Activated CD8-positive, alpha-beta memory T cell treated with anti-CD3 and anti-CD28 coated beads, Interleukin-2, amount 10 ng/mL, durations not matched to agents 7 days and 5 days (primary cell): Measurements from ENCODE around the gene UQCRQ. TPM values are rescaled to one million over a fixed set of nuclear protein-coding genes. Genes with fewer than 3 reads are reported as not detected.
A peak's percentile ranks its signal among the peaks of the same experiment; 100 is the strongest.

ENCODE experiments used
- ATAC-seq: fragments of 150-1000 bp; cut with Tn5 transposase; one replicate; pipeline ENCODE4 v1.10.0; 2021; ENCODE audit warnings: moderate library complexity
- CTCF ChIA-PET: fragments of 350-600 bp; sonication (Branson Sonifier 250); formaldehyde crosslinking; loops from one replicate; lab custom pipeline; 2021; ENCODE audit warnings: antibody characterized with exemption; lab: Charles Lee
- DNase-seq: peaks from one replicate; pipeline ENCODE4 v3.0.0-alpha.2; 2020
- H3K27ac Mint-ChIP-seq: one replicate; pipeline ENCODE4 v1.8.0; 2021; ENCODE audit warnings: mild to moderate bottlenecking, mixed read lengths
- H3K27me3 Mint-ChIP-seq: one replicate; pipeline ENCODE4 v1.8.0; 2021; ENCODE audit warnings: mixed read lengths
- H3K36me3 Mint-ChIP-seq: one replicate; pipeline ENCODE4 v1.8.0; 2021; ENCODE audit warnings: mild to moderate bottlenecking, mixed read lengths
- H3K4me1 Mint-ChIP-seq: one replicate; pipeline ENCODE4 v1.8.0; 2021; ENCODE audit warnings: mixed read lengths
- H3K4me3 Mint-ChIP-seq: one replicate; pipeline ENCODE4 v1.8.0; 2021; ENCODE audit warnings: mild to moderate bottlenecking, moderate library complexity, mixed read lengths
- H3K9me3 Mint-ChIP-seq: one replicate; pipeline ENCODE4 v1.8.0; 2022; ENCODE audit warnings: low read depth, mixed read lengths
- total RNA-seq, 2 experiments: library from RNA; stranded (reverse); gene quantifications; one replicate each; pipeline ENCODE4 v1.2.3, GENCODE V29; 2021

The UQCRQ gene
- total RNA-seq, 2 experiments from 2014 or later = 344 to 446 TPM

DNA sequence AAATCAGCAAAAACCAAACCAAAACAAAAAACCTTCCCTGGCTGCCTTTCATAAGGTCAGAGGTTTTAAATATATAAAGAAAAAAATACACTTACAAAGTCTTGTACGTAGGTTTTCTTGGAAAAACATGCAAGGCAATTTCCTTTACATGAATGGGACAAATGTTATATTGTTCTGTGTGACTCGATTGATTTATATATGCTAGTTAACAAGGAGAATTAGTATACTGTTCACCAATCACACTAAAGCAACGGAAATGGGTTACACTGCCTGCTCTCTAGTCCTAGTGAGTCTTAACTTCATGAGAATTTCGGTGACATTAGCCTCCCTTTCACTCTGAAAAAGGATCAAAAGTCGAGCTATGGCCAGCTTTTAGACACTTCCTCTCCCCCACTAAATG is 5.7 kb upstream of the UQCRQ start:
- no peak overlapping the region for H3K4me3 Mint-ChIP-seq
- no peaks in the 10 kb centered on the region for H3K9me3 Mint-ChIP-seq
- DNase-seq = no peak
- ATAC-seq = no peak
- peaks cover 7% of the 10 kb centered on the region for H3K4me1 Mint-ChIP-seq
- H3K36me3 Mint-ChIP-seq = no peaks in the 10 kb centered on the region
- CTCF ChIA-PET = interaction anchor here (0.7 to 1.8 kb wide), 5 partner anchors 12 to 335 kb away, joined by 3 to 5 read pairs (median 4); partner anchors contain the start of gene SHROOM1
- H3K27ac Mint-ChIP-seq = no peak overlapping the region
- H3K27me3 Mint-ChIP-seq = peaks cover 12% of the 10 kb centered on the region

DNA sequence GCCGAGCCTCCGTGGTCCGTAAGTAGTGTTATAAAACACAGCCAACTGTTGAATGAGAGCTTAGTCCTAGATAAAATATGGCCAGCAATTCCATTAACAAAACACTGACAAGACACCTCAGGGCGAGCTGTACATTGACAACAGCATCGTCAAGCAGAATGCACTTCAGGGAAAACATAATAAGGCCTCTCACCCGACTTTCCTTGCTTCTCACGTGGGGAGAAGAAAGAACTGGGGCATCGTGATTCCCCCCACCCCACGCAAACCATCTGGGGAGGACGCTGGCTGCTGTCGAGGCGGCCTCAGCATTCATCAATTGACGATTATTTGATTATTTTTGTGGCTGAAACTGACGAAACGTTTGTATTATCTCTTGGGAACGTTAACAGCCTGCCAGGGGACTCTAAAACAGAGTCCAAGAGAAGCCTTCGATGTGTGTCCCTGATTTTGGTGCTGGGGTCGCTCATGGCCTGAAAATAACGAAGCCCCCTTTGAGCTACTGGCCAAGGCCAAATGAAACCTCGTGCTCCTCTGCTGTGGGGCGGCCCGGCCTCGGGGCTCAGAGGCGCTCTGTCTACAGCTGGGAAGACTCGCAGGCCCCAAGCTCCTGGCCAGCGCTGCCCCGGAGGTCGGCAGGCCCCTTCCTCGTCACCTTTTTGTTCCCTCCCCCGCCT is 637 bp upstream of the UQCRQ start:
- CTCF ChIA-PET = interaction anchor here (0.9 to 4.5 kb wide), 7 partner anchors 12 to 46 kb away, joined by 3 to 19 read pairs (median 5); partner anchors contain the start of gene SHROOM1
- Mint-ChIP-seq H3K9me3 (no peaks in the 10 kb centered on the region), H3K27me3 (peaks cover 5% of the 10 kb centered on the region), H3K4me3 (peak overlapping the region; percentile 93), H3K36me3 (peaks cover 15% of the 10 kb centered on the region), H3K27ac (peak overlapping the region; percentile 99), H3K4me1 (peaks cover 28% of the 10 kb centered on the region)
- DNase-seq (no peak), ATAC-seq (peak; percentile 38)

GRCh38 chr5:132867046-132867451 is 607 bp downstream of the UQCRQ start:
- DNase-seq = no peak
- CTCF ChIA-PET = interaction anchor here (1.1 to 4.5 kb wide), 6 partner anchors 9 to 184 kb away, joined by 3 to 19 read pairs (median 4); partner anchors contain the start of gene SHROOM1
- Mint-ChIP-seq H3K9me3 (no peaks in the 10 kb centered on the region), H3K27ac (peak overlapping the region; percentile 99), H3K27me3 (no peaks in the 10 kb centered on the region), H3K4me1 (peaks cover 28% of the 10 kb centered on the region), H3K4me3 (peak overlapping the region; percentile 93), H3K36me3 (peaks cover 19% of the 10 kb centered on the region)
- no peak for ATAC-seq

GRCh38 chr5:132868754-132869153 is 2.3 kb downstream of the UQCRQ start:
- ATAC-seq = no peak
- peaks cover 25% of the 10 kb centered on the region for H3K36me3 Mint-ChIP-seq
- H3K27me3 Mint-ChIP-seq = no peaks in the 10 kb centered on the region
- no peak overlapping the region for H3K4me3 Mint-ChIP-seq
- CTCF ChIA-PET = interaction anchor here (1.1 to 4.5 kb wide), 3 partner anchors 9 to 38 kb away, joined by 3 to 19 read pairs (median 5); partner anchors contain the start of gene SHROOM1
- H3K4me1 Mint-ChIP-seq = peaks cover 28% of the 10 kb centered on the region
- no peaks in the 10 kb centered on the region for H3K9me3 Mint-ChIP-seq
- no peak for DNase-seq
- no peak overlapping the region for H3K27ac Mint-ChIP-seq

GRCh38 chr5:132870801-132871200 is 4.4 kb downstream of the UQCRQ start:
- H3K27me3 Mint-ChIP-seq = no peaks in the 10 kb centered on the region
- DNase-seq (no peak), ATAC-seq (no peak)
- no peak overlapping the region for H3K27ac Mint-ChIP-seq
- CTCF ChIA-PET = interaction anchor here (1.9 kb wide), 1 partner anchor 13 kb away, joined by 8 read pairs; no protein-coding TSS in a partner anchor
- H3K36me3 Mint-ChIP-seq = peaks cover 27% of the 10 kb centered on the region
- no peak overlapping the region for H3K4me3 Mint-ChIP-seq
- H3K4me1 Mint-ChIP-seq = peaks cover 22% of the 10 kb centered on the region
- no peaks in the 10 kb centered on the region for H3K9me3 Mint-ChIP-seq

DNA sequence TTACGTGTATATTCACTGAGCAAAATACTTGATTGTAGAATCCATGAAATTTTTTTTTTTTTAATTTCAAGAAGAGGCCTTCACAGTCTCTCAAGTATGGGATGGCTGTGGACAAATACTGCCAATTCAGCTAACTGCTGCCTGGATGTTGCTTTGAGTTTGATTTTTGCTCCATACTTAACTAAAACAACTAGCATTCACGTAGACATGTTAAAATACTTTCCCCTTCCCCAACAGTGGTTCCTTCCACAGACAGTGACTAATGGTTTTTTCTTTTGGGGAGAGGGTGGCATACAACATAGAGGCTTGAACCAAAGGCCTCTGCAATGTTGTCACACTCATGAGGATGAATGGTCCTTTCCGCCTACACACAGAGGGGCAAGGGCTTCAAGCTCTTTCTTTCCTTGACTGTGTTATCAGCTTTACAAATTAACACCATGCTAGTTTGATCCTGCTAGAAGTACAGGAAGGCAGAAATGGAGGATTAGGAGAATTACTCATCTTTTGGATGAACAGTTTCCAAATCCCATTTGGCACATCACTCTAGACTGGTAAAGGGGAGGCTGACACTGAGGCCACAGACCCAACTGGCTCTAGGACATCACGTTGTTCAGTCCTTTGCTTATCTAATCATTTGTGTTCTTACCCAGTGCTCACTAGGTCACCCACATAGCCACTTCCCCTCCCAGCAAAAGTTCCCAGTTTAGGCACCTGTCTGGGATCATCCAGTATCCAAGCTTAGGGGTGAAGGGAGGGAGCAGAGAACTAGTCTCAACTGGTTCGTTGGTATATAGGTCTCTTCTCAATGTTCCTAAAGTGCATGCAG is 5.2 kb downstream of the UQCRQ start:
- Mint-ChIP-seq H3K4me3 (no peak overlapping the region), H3K4me1 (peaks cover 15% of the 10 kb centered on the region), H3K9me3 (no peaks in the 10 kb centered on the region), H3K36me3 (peaks cover 23% of the 10 kb centered on the region), H3K27me3 (no peaks in the 10 kb centered on the region), H3K27ac (no peak overlapping the region)
- CTCF ChIA-PET = interaction anchor here (0.9 to 1.9 kb wide), 3 partner anchors 10 to 12 kb away, joined by 3 to 8 read pairs (median 7); no protein-coding TSS in a partner anchor
- no peak for ATAC-seq
- DNase-seq = no peak

DNA sequence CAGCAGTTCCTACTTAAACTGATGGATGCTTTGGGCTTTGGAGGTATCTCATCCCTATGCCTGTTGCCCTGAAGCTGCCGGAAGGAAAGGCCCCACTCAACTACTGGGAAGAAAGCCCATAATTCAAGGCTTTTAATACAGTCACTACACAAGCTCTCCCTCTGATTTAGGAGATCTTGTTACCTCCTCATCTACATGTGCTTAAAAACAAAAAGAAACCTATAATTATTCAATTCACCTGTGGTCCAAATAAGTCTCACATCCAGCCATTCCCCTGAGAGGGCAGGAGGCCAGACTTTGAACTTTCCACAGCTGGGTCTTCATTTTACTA is 6.3 kb downstream of the UQCRQ start:
- Mint-ChIP-seq H3K36me3 (peaks cover 23% of the 10 kb centered on the region), H3K27me3 (no peaks in the 10 kb centered on the region), H3K27ac (no peak overlapping the region), H3K4me3 (no peak overlapping the region), H3K4me1 (peaks cover 7% of the 10 kb centered on the region), H3K9me3 (no peaks in the 10 kb centered on the region)
- DNase-seq = no peak
- CTCF ChIA-PET = interaction anchor here (0.9 to 1.1 kb wide), 2 partner anchors 10 to 11 kb away, joined by 3 to 7 read pairs; no protein-coding TSS in a partner anchor
- ATAC-seq = no peak

GRCh38 chr5:132873119-132873929 is 6.9 kb downstream of the UQCRQ start, which contains the start of gene LEAP2:
LEAP2 (plus strand) TSS chr5:132873668; CDS start chr5:132873695, 27 bp downstream.
- Mint-ChIP-seq H3K9me3 (no peaks in the 10 kb centered on the region), H3K4me1 (peaks cover 3% of the 10 kb centered on the region), H3K4me3 (no peak within 1 kb of the TSS), H3K36me3 (peaks cover 22% of the 10 kb centered on the region), H3K27ac (no peak within 1 kb of the TSS), H3K27me3 (no peaks in the 10 kb centered on the region)
- CTCF ChIA-PET = interaction anchor here (1.1 kb wide), 1 partner anchor 12 kb away, joined by 3 read pairs; no protein-coding TSS in a partner anchor
- ATAC-seq (no peak), DNase-seq (no peak)

DNA sequence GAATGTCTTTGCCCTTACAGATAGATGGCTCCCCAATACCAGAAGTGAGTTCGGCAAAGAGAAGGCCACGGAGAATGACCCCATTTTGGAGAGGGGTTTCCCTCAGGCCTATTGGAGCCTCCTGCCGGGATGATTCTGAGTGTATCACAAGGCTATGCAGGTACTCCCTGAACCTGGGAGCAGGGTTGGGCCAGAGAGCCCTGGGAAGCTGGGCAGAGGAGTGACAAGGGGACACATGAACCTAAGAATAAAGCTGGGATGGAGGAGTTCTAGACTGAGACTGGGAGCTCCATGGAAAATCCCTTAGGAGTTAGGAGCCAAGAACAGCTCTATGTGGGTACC is 7.5 kb downstream of the UQCRQ start:
- Mint-ChIP-seq H3K4me3 (no peak overlapping the region), H3K9me3 (no peaks in the 10 kb centered on the region), H3K4me1 (peaks cover under 1% of the 10 kb centered on the region), H3K36me3 (peaks cover 19% of the 10 kb centered on the region), H3K27me3 (no peaks in the 10 kb centered on the region), H3K27ac (no peak overlapping the region)
- DNase-seq (no peak), ATAC-seq (no peak)
- CTCF ChIA-PET = no interaction called here

DNA sequence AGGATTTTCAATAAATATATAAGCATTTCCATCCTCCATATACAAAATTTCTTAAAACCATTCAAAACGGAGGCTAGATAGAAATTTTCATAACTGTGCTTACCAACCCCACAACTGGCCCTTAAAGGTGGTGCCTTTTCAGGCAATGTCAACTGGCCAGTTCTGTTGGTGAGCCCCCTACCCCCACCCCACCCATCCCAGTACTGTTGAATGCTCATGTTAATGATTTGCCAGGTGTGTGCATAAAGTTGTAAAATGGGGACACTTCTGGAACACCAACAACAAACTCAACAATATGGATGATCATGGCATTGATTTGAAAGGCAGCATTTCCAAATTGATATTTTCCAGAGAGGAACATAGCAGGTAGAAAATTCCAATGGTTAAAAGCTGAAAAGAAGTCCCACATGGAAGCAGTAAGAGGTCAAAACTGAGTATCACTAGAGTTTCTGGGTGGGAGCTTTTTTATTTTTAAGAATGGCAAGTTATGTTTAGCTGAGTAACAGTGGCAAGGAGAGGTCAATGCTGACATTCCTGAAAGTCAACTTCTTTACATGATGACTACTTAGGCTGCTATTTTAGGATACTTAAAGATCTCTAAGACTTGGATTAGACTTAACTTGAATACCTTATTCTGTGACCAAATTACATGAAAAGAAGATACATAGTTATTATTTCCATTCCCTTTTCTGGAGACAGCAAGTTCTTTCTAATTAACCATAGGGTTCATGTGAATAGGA is 9.7 kb downstream of the UQCRQ start:
- CTCF ChIA-PET = no interaction called here
- no peaks in the 10 kb centered on the region for H3K9me3 Mint-ChIP-seq
- no peaks in the 10 kb centered on the region for H3K27me3 Mint-ChIP-seq
- peaks cover 22% of the 10 kb centered on the region for H3K36me3 Mint-ChIP-seq
- no peaks in the 10 kb centered on the region for H3K4me1 Mint-ChIP-seq
- no peak overlapping the region for H3K4me3 Mint-ChIP-seq
- no peak overlapping the region for H3K27ac Mint-ChIP-seq
- DNase-seq (no peak), ATAC-seq (no peak)

- CTCF ChIA-PET = interaction anchor here (0.6 to 1.2 kb wide), 2 partner anchors 9 to 48 kb away, joined by 3 to 5 read pairs; no protein-coding TSS in a partner anchor
- H3K4me3 Mint-ChIP-seq = no peak overlapping the region
- H3K4me1 Mint-ChIP-seq = no peaks in the 10 kb centered on the region
- no peaks in the 10 kb centered on the region for H3K27me3 Mint-ChIP-seq
- H3K36me3 Mint-ChIP-seq = peaks cover 21% of the 10 kb centered on the region
- no peak overlapping the region for H3K27ac Mint-ChIP-seq
- ATAC-seq (no peak), DNase-seq (no peak)
- H3K9me3 Mint-ChIP-seq = no peaks in the 10 kb centered on the region
Observed at GRCh38 chr5:132877466-132877865, 11.0 kb downstream of the UQCRQ start.

GRCh38 chr5:132877938-132878337 is 11.5 kb downstream of the UQCRQ start:
- no peak for DNase-seq
- H3K9me3 Mint-ChIP-seq = no peaks in the 10 kb centered on the region
- H3K36me3 Mint-ChIP-seq = peaks cover 21% of the 10 kb centered on the region
- CTCF ChIA-PET = interaction anchor here (1.2 kb wide), 1 partner anchor 9 kb away, joined by 5 read pairs; no protein-coding TSS in a partner anchor
- ATAC-seq = no peak
- no peaks in the 10 kb centered on the region for H3K4me1 Mint-ChIP-seq
- no peak overlapping the region for H3K27ac Mint-ChIP-seq
- no peaks in the 10 kb centered on the region for H3K27me3 Mint-ChIP-seq
- H3K4me3 Mint-ChIP-seq = no peak overlapping the region
